HepG2 (cell line): ENCODE measurements around the gene CBL. TPM values are rescaled to one million over a fixed set of nuclear protein-coding genes. Genes with fewer than 3 reads are reported as not detected.

Experiments used
- ATAC-seq: fragments of 200-7000 bp; cut with Tn5 transposase; 3 replicates; pipeline ENCODE4 v1.9.1; 2020; ENCODE audit warnings: mild to moderate bottlenecking, moderate library complexity
- BruUV-seq: library from RNA; stranded (reverse); fragments of 400-500 nt; replicated peaks from 2 replicates; lab custom pipeline; 2021; lab: Mats Ljungman, UMichigan
- CTCF ChIA-PET: fragments of 300-600 bp; formaldehyde crosslinking; extraction: SDS; loops from one replicate; lab custom pipeline; 2021; ENCODE audit warnings: low total read pairs, inconsistent platforms, low intra/inter-chr PET ratio; lab: Yijun Ruan, JAX
- POLR2A ChIA-PET: fragments of 350-600 bp; sonication (Branson Sonifier 250); formaldehyde crosslinking; loops from one replicate; lab custom pipeline; 2020; ENCODE audit warnings: antibody characterized with exemption, inconsistent platforms; lab: Yijun Ruan, JAX
- DNase-seq: peaks from one replicate; pipeline ENCODE4 v3.0.0-alpha.2; 2015; ENCODE audit warnings: low spot score
- FAIRE-seq: peaks from 3 replicates; lab custom pipeline; 2011; peaks lifted over from hg19 to GRCh38; lab: Jason Lieb, UNC
- H2AFZ ChIP-seq: one replicate; pipeline ENCODE4 v1.6.1; 2011; ENCODE audit warnings: low read length, inconsistent platforms
- H3K27ac ChIP-seq: fragments of 300-600 bp; 3 replicates; pipeline ENCODE4 v1.8.0; 2011; ENCODE audit warnings: mixed run types, mild to moderate bottlenecking, mixed read lengths, low read length, inconsistent platforms; ENCODE audit not compliant: insufficient read depth; ENCODE audit errors: extremely low read length
- H3K27me3 ChIP-seq, 2 experiments: fragments of 200-600 bp in 1 of 2; 2 replicates in 1 of 2; 3 replicates in 1 of 2; pipeline versions ENCODE4 v1.6.0 to v1.8.0; 2011; ENCODE audit warnings: low read length in 2 of 2, mild to moderate bottlenecking in 2 of 2, moderate library complexity in 2 of 2, inconsistent platforms in 1 of 2; ENCODE audit not compliant: insufficient read depth in 2 of 2, control insufficient read depth in 1 of 2
- H3K36me3 ChIP-seq, 2 experiments: fragments of 200-600 bp in 1 of 2; replicated peaks in 1 of 2; 2 replicates in 1 of 2; 3 replicates in 1 of 2; pipeline versions ENCODE4 v1.5.1 to v1.8.0; 2011; ENCODE audit warnings: low read length in 2 of 2, inconsistent platforms in 1 of 2; ENCODE audit not compliant: insufficient read depth in 2 of 2, control insufficient read depth in 1 of 2
- H3K4me1 ChIP-seq: 2 replicates; pipeline ENCODE4 v1.5.1; 2012; ENCODE audit warnings: low read length, inconsistent platforms; ENCODE audit not compliant: insufficient read depth
- H3K4me2 ChIP-seq: 2 replicates; pipeline ENCODE4 v1.6.0; 2011; ENCODE audit warnings: low read depth, low read length, inconsistent platforms
- H3K4me3 ChIP-seq, 3 experiments: fragments of 200-600 bp in 1 of 3; sonication (generic), shearing (Covaris generic) in 1 of 3; replicated peaks in 1 of 3; 2 replicates each; pipeline ENCODE4 v1.5.1; 2011 to 2016; ENCODE audit warnings: low read length in 3 of 3, inconsistent platforms in 2 of 3, low read depth in 2 of 3, mild to moderate bottlenecking in 2 of 3, control low read depth in 1 of 3, mixed read lengths in 1 of 3; ENCODE audit not compliant: insufficient read depth in 1 of 3
- H3K79me2 ChIP-seq: one replicate; pipeline ENCODE4 v1.6.1; 2011; ENCODE audit warnings: low read length, inconsistent platforms; ENCODE audit not compliant: insufficient read depth
- H3K9ac ChIP-seq: 2 replicates; pipeline ENCODE4 v1.6.0; 2011; ENCODE audit warnings: mild to moderate bottlenecking, low read depth, low read length, inconsistent platforms; ENCODE audit not compliant: insufficient read depth
- H3K9me3 ChIP-seq: 2 replicates; pipeline ENCODE4 v1.5.1; 2012; ENCODE audit warnings: mild to moderate bottlenecking, low read length
- H4K20me1 ChIP-seq: 2 replicates; pipeline ENCODE4 v1.6.0; 2011; ENCODE audit warnings: inconsistent platforms, mild to moderate bottlenecking, low read length, moderate library complexity; ENCODE audit not compliant: insufficient read depth
- CREB1 ChIP-seq, 2 experiments: fragments of 450-650 bp in 1 of 2; IDR thresholded peaks; 2 replicates each; pipeline ENCODE4 v1.6.1; 2016 to 2017; ENCODE audit warnings: control low read depth in 1 of 2, mild to moderate bottlenecking in 1 of 2, missing compliant biosample characterization in 1 of 2, missing genetic modification characterization in 1 of 2
- ELF3 ChIP-seq: IDR thresholded peaks from 2 replicates; pipeline ENCODE4 v1.6.1; 2016; ENCODE audit warnings: missing genetic modification reagents, missing compliant biosample characterization
- HNF4A ChIP-seq: sonication (generic); formaldehyde crosslinking; IDR thresholded peaks from 2 replicates; pipeline ENCODE4 v1.4.0; 2020; ENCODE audit warnings: missing genetic modification reagents
- SCMH1 ChIP-seq: sonication (generic); formaldehyde crosslinking; IDR thresholded peaks from 2 replicates; pipeline ENCODE4 v1.9.0; 2021; ENCODE audit warnings: missing genetic modification reagents, mild to moderate bottlenecking, borderline replicate concordance
- ZNF572 ChIP-seq: sonication (generic); formaldehyde crosslinking; IDR thresholded peaks from 2 replicates; pipeline ENCODE4 v1.5.1; 2020; ENCODE audit warnings: mild to moderate bottlenecking, missing genetic modification reagents
- ZNF713 ChIP-seq: sonication (generic); formaldehyde crosslinking; IDR thresholded peaks from 2 replicates; pipeline ENCODE4 v1.4.0; 2020; ENCODE audit warnings: mild to moderate bottlenecking, missing genetic modification reagents
- ZNF768 ChIP-seq: sonication (generic); formaldehyde crosslinking; IDR thresholded peaks from 2 replicates; pipeline ENCODE4 v1.4.0; 2020; ENCODE audit warnings: missing genetic modification reagents
- ZNF883 ChIP-seq: sonication (generic); formaldehyde crosslinking; IDR thresholded peaks from 2 replicates; pipeline ENCODE4 v1.5.1; 2020; ENCODE audit warnings: mild to moderate bottlenecking, missing genetic modification reagents; ENCODE audit errors: not compliant biosample characterization
- WGBS: methylation state at CpG from one replicate; pipeline ENCODE4 v1.1.6; 2017; ENCODE audit warnings: low lambda C conversion rate; 5-methylcytosine and 5-hydroxymethylcytosine counted together
- in situ Hi-C: cut with HindIII; loops from 2 replicates; pipeline ENCODE4 v1.10.0; 2017; ENCODE audit warnings: low pct_unique_long_range_greater_than_20kb; ENCODE audit not compliant: extremely low pct_ligation_motif_present
- intact Hi-C: fragments of 100-400 bp; cut with micrococcal nuclease; formaldehyde crosslinking; loops from one replicate; pipeline ENCODE4 v1.10.0; 2022; ENCODE audit not compliant: unreplicated experiment
- polyA plus RNA-seq, 8 experiments: library from polyadenylated mRNA; depleted of rRNA in 3 of 8; stranded (reverse) in 7 of 8; unstranded in 1 of 8; fragments of >200 nt; fragmentation: Illumina TruSeq in 4 of 8; extraction: Trizol in 4 of 8; gene quantifications; 2 replicates each; pipeline versions ENCODE4 v1.2.1 to v1.2.3, GENCODE V29; 2011 to 2016; ENCODE audit warnings: low read depth in 4 of 8, missing spikeins in 1 of 8, mixed read lengths in 1 of 8; ENCODE audit not compliant: insufficient read depth in 1 of 8
- total RNA-seq, 5 experiments: library from RNA; depleted of rRNA; stranded (reverse); fragments of >200 nt; fragmentation: Illumina TruSeq; extraction: Trizol; gene quantifications; 2 replicates each; pipeline ENCODE4 v1.2.3, GENCODE V29; 2016; ENCODE audit warnings: low read depth in 1 of 5
- TF ChIP-seq, protein P1 (sequence below): sonication (generic); formaldehyde crosslinking; IDR thresholded peaks from 2 replicates; pipeline ENCODE4 v1.4.0; 2020; ENCODE audit warnings: mild to moderate bottlenecking, missing genetic modification reagents

CBL gene
- total and polyA plus RNA-seq, 2 of the 13 experiments (the other 11 are each of a cell fraction or from before 2014, with no cell fraction given): 6.6 to 7.4 TPM

DNA sequence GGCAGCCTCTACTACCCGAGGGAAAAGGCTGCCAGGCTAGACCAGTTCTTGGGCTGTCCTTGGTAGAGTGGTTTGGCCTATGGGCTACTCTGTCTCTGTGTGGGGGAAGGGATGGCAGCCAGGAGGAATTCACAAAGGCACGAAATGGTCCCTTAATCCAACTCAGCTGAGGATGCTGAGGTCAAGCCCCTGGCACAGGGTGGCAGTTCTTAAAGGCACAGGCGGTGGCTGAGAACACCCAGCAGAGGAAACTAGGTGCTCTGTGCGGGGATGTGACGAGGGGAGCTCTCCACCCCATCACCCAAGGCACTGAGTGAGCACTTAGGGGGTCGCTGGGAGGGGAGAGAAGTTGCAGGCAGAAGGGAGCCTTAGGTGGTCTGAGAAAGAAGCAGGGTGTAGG lies 140.5 kb downstream of the CBL start, which contains the start of gene MFRP:
Gene MFRP (minus strand): TSS at position 101 of the 400 bp plus-strand sequence. CDS start 192 bp downstream, outside the sequence.
- no peak within 1 kb of the TSS for H3K4me3 ChIP-seq
- H3K79me2 ChIP-seq: no peaks in the 10 kb centered on the region
- peaks cover 2 to 49% of the 10 kb centered on the region in 2 experiments; a peak in 4 of 5 replicates for H3K27me3 ChIP-seq
- 22% methylated on average over 3 of the region's 6 CpGs for WGBS
- no TSS peak for BruUV-seq
- intact Hi-C loops: no loop called here
- TF ChIP-seq ZNF572 (CRISPR knock-in tag): peak; percentile 38; the same call in 1 of the 2 replicates
- peak; percentile 31 for TF ChIP-seq ZNF883 (CRISPR knock-in tag)
- no peak for TF ChIP-seq ELF3
- H3K9ac ChIP-seq: no peak within 1 kb of the TSS
- no peaks in the 10 kb centered on the region for H3K36me3 ChIP-seq
- CTCF ChIA-PET: no interaction called here
- H4K20me1 ChIP-seq: no peaks in the 10 kb centered on the region
- DNase-seq (no peak), ATAC-seq (no peak), FAIRE-seq (no peak)
- H3K27ac ChIP-seq: no peak within 1 kb of the TSS
- H3K9me3 ChIP-seq: no peaks in the 10 kb centered on the region
- in situ Hi-C loops: no loop called here
- H3K4me1 ChIP-seq: peaks cover 30% of the 10 kb centered on the region
- POLR2A ChIA-PET: interaction anchor here (2.1 kb wide), 1 partner anchor 21 kb away, joined by 13 read pairs; no protein-coding TSS in a partner anchor
- H3K4me2 ChIP-seq: peak within 1 kb of the TSS; percentile 42
- H2AFZ ChIP-seq: no peak within 1 kb of the TSS

DNA sequence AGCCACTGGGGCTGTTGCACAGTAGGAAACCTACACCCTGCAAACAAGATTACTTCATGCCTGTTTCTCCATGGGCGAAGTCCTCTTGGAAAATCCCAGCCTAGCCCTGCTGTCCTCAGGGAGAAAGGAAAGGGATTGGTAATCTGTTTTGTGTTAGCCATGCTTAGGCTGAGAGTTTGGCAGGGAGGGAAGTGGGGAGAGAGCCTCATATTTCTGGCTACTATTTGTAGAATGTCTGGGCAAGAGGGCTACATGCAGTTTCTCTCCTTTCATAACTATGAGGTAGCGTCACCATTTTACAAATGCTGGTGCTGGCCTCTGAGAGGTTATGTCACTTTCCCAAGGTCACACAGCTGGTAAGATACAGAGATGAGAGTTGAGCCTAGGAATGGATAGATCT lies 141.1 kb downstream of the CBL start:
- ChIA-PET POLR2A (interaction anchor here (1.0 to 2.1 kb wide), 2 partner anchors 15 to 21 kb away, joined by 5 to 13 read pairs; no protein-coding TSS in a partner anchor), CTCF (no interaction called here)
- H3K9ac ChIP-seq: no peak overlapping the region
- peaks cover 34% of the 10 kb centered on the region for H3K4me1 ChIP-seq
- in situ Hi-C loops: no loop called here
- H2AFZ ChIP-seq: no peak overlapping the region
- peak overlapping the region; percentile 42 for H3K4me2 ChIP-seq
- BruUV-seq: no TSS peak
- H3K27me3 ChIP-seq: peaks cover 2 to 44% of the 10 kb centered on the region in 2 experiments; a peak in 4 of 5 replicates
- ATAC-seq: peak; percentile 52
- 5% methylated on average over 2 of the region's 2 CpGs for WGBS
- no peaks in the 10 kb centered on the region for H3K79me2 ChIP-seq
- FAIRE-seq: peak; percentile 34
- H3K36me3 ChIP-seq: no peaks in the 10 kb centered on the region
- H4K20me1 ChIP-seq: no peaks in the 10 kb centered on the region
- intact Hi-C loops: no loop called here
- DNase-seq: peak; percentile 36
- no peaks in the 10 kb centered on the region for H3K9me3 ChIP-seq
- H3K4me3 ChIP-seq: no peak overlapping the region
- no peak overlapping the region for H3K27ac ChIP-seq
- TF ChIP-seq CREB1 (IDR thresholded peaks at IDR 0.05) (0 out of 2 replicates have a peak, but pooled peaks have one; percentile 8), CREB1 (CRISPR knock-in tag; IDR thresholded peaks at IDR 0.05) (no peak), ZNF768 (CRISPR knock-in tag) (peak; percentile 83; the same call in 1 of the 2 replicates), ZNF713 (CRISPR knock-in tag) (no peak), SCMH1 (no peak), HNF4A (CRISPR knock-in tag) (0 out of 2 replicates have a peak, but pooled peaks have one; percentile 26)
- TF ChIP-seq, protein P1, sequence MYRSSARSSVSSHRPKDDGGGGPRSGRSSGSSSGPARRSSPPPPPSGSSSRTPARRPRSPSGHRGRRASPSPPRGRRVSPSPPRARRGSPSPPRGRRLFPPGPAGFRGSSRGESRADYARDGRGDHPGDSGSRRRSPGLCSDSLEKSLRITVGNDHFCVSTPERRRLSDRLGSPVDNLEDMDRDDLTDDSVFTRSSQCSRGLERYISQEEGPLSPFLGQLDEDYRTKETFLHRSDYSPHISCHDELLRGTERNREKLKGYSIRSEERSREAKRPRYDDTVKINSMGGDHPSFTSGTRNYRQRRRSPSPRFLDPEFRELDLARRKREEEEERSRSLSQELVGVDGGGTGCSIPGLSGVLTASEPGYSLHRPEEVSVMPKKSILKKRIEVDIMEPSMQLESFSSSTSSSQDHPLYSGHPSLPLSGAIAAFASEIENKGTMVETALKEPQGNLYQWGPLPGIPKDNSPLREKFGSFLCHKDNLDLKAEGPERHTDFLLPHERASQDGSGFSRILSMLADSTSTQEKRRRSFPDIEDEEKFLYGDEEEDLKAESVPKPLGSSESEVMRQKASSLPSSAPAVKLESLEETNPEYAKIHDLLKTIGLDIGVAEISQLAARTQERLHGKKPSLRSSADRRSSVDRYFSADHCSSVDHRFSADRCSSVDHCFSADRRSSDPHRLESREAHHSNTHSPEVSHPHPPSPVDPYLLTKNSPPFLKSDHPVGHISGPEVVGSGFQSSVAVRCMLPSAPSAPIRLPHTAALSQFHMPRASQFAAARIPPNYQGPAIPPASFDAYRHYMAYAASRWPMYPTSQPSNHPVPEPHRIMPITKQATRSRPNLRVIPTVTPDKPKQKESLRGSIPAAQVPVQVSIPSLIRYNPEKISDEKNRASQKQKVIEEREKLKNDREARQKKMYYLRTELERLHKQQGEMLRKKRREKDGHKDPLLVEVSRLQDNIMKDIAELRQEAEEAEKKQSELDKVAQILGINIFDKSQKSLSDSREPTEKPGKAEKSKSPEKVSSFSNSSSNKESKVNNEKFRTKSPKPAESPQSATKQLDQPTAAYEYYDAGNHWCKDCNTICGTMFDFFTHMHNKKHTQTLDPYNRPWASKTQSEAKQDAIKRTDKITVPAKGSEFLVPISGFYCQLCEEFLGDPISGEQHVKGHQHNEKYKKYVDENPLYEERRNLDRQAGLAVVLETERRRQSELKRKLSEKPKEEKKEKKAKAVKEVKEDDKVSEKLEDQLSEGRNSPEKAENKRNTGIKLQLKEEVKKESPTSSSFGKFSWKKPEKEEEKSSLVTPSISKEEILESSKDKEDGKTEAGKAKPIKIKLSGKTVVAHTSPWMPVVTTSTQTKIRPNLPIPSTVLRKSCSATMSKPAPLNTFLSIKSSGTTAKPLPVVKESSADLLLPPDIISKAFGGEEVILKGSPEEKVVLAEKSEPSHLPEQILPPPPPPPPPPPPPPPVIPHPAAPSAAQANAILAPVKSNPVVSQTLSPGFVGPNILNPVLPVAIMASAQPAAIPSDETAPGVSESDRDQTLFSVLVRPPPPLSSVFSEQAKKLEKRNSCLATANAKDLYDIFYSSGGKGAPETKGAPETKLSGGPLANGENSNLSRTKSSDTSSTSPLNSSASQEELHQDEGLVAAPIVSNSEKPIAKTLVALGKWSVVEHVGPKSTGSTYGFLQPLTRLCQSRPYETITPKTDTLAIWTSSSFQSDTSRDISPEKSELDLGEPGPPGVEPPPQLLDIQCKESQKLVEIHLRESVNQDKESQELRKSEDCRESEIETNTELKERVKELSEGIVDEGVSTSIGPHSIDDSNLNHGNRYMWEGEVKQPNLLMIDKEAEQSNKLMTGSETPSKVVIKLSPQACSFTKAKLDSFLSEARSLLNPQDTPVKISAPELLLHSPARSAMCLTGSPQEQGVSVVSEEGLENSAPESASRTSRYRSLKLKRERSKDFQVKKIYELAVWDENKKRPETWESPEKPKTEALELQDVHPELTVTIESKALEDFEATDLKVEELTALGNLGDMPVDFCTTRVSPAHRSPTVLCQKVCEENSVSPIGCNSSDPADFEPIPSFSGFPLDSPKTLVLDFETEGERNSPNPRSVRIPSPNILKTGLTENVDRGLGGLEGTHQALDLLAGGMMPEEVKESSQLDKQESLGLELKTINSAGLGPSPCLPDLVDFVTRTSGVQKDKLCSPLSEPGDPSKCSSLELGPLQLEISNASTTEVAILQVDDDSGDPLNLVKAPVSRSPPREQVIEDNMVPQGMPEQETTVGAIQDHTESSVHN: no peak
